ENCODE measurements around the gene ZNF786.
"Not testable (repeated sequence)": the region's sequence is repeated elsewhere in the genome, so short reads cannot be mapped to it uniquely, and the experiment has no call there.

ZNF786 gene

DNA sequence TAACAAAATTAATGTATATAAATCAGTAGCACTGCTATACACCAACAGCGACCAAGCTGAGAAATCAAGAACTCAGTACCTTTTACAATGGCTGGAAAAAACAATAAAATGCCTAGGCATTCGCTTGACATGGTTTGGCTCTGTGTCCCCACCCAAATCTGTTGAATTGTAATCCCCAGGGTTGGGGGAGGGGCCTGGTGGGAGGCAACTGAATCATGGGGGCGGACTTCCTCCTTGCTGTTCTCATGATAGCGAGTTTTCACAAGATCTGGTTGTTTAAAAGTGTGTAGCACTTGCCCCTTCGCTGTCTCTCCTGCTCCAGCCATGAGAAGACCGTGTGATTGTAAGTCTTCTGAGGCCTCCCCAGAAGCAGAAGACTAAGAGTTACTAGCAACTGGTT, 8.6 kb downstream of the ZNF786 start:
- no peak for DNase-seq

DNA sequence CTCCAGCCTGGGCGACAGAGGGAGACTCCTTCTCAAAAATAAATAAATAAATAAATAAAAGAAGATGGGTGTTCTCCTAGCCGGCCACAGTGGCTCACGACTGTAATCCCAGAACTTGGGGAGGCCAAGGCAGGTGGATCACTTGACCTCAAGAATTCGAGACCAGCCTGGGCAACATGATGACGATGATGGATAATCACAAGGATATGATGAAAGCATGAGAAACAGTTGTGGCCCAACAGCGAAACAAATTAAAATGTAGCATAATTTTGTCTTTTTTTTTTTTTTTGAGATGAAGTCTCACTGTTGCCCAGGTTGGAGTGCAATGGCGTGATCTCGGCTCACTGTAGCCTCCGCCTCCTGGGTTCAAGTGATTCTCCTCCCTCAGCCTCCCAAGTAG, 12.9 kb downstream of the ZNF786 start:
- no peak for DNase-seq

DNA sequence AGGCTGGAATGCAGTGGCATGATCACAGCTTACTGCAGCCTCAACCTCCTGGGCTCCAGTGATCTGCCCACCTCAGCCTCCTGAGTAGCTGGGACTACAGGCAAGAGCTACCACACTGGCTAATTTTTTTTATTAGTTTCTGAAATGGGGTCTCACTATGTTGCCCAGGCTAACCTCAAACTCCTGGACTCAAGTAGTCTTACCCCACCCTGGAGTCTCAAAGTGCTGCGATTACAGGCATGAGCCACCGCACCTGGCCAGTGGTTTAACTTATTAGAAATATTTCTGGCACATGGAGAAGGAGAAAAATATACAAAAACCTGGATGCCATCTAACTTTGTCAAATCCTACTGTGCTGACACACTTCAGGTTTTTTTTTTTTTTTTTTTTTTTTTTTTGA, 15.2 kb downstream of the ZNF786 start:
- DNase-seq, result no peak

DNA sequence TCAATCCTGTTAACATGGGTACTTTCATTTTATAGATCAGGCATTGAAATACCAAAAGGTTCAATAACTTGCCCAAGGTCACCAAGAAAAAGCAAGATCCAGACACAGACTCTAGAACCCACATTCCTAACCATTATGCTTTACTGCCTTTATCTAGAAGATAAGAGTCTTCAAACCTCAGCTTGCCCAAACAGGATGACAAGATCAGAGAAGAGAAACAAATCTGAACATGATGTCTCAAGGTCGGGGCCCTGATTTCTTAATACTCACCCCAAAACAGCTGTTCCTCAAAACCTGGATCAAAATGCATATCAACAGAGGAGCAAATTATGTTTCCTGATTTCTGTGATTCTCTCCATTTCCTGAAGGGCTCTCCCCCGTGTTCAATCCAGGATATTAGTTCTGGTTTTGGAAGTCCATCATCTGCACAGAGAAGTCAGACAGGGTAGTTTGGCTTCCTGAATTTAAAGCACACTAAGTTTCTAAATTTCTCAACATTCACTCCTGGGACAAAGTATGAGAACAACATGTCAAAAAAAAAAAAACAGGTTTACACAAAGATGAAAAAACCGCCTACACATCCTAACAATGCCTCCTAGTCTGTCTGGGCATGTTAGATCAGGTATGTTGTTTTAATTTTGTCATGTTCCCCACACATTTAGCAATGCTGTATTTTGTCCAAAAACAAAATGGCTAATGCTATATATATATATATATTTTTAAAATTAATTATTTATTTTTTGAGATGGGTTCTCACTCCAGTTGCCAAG, 16.2 kb downstream of the ZNF786 start:
- DNase-seq, result no peak

DNA sequence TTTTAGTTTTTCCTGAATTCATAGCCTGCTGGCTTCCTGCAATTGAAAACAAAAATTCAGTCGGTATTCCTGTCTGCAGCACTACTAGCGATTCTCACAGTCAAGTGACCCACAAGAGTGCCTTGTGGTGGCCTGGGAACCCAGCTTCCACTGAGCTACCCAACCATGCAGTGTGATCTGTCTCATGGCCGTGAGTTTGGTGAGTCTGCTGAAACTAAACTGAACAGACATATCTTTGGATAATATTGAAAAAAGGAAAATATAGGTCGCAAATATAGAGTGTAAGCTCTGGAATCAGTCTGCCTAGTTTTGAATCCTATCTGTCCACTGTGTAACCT, 18.1 kb downstream of the ZNF786 start:
- no peak for DNase-seq

DNA sequence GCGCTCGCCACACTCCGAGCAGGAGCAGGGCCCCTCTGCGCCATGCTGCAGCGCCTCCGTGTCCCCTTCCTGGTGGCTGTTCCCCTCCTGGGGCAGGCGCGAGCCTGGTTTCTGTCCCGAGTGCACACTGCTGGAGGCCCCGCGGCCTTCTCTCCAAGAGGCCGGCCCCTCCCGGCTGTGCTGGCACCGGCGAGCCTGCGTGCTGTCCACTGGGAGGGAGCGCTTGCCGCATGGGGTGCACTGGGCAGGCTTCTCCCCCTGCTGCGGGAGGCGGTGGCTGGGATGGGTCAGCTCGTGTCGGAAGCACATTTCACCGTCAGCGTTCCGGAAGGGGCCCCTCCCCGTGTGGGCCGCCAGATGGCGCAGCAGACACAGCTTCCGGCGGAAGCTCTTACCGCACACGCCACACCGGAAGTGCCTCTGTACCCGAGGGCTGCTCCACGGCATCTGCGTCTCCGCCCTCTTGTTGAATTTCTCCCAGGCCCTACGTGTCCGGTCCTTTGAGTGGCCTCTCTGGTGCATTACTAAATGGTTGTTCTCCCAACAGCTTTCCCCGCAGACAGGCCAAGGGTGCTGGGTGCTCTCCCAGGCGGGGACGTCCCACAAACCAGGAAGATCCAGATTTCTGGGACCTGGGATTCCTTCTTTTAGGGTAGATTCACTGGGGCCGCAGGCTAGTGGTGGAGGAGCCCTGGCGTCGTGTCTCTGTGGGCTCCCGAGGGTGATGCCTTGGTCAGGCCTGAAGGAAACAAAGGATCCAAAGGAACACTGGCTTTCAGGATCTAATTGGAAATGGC, 18.7 kb downstream of the ZNF786 start:
- no peak for DNase-seq

DNA sequence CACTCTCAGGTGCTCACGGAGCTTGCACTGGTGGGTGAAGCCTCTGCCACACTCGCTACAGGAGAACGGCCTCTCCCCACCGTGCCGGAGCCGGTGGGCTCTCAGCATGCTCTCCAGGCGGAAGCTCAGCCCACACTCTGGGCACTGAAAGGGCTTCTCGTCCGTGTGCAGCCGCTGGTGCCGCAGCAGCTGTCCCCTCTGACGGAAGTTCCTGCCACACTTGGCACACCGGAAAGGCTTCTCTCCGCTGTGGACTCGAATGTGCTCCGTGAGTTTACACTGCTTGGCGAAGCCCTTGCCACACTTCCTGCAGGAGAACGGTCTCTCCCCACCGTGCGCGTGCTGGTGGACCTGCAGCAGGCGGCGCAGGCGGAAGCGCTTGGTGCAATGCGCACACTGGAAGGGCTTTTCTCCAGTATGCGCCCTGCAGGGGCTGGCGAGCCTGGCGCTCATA, 19.3 kb downstream of the ZNF786 start:
- DNase-seq, result no peak

DNA sequence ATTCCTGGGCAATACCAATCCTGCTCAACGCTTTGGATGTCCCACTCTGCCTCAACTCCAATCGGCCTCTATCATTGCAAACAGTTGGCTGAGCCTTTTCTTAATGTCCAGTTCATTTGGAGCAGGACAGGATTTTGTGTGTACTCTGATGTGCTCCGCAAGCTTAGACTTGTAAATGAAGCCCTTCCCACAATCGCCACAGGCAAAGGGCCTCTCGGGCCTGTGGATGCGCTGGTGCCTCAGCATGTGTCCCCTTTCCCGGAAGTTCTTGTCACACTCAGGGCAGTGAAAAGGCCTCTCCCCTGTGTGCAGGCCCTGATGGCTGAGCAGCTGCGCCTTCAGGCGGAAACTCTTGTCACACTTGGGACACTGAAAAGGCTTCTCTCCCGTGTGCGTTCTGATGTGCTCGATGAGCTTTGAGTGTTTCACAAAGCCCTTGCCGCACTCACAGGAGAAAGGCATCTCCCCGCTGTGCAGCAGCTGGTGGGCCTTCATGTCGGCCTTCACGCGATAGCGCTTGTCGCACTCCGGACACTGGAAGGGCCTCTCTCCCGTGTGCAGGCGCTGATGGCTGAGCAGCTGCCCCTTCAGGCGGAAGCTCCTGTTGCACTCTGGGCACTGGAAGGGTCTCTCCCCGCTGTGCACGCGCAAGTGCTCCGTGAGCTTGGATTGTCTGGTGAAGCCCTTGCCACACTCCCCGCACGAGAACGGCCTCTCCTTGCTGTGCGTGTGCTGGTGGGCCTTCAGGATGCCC, 20.0 kb downstream of the ZNF786 start:
- DNase-seq, result no peak

DNA sequence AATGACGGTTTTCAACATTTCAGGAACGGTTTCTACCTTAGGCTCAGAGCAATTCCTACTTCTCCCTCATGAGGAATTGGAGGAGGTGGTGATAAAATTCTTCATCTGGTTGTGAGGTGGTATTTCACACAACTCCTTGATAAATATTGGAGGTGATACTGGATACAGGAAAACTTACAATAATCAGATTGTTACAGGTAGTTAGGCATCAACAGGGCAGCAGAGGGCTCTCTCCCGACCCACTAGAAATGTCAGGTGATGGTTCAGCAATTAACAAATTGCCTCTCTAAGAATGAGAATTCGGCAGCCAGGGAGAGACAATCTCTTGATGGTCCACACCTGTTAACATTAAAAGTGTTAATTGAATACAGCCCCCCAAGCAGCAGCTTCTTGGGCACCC, 22.6 kb downstream of the ZNF786 start:
- DNase-seq, result no peak

DNA sequence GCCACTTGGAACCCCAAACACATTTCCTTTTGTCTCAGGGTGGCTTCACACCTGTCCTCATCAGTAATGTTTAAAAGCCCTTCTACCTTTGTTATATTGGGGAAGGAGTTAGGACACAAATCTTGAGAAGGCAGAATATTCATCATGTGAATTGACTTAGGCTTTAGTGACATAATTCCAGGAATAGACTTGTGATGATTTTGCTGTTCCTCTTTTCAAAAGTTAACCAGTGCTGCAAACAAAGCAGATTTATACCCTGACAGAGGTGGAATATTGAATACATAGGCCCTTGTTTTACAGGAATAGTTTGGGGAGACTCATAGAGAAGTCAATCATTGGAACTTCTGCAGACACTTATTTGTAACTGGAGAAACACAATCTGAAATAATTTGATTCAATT, 27.0 kb downstream of the ZNF786 start:
- DNase-seq, result no peak

DNA sequence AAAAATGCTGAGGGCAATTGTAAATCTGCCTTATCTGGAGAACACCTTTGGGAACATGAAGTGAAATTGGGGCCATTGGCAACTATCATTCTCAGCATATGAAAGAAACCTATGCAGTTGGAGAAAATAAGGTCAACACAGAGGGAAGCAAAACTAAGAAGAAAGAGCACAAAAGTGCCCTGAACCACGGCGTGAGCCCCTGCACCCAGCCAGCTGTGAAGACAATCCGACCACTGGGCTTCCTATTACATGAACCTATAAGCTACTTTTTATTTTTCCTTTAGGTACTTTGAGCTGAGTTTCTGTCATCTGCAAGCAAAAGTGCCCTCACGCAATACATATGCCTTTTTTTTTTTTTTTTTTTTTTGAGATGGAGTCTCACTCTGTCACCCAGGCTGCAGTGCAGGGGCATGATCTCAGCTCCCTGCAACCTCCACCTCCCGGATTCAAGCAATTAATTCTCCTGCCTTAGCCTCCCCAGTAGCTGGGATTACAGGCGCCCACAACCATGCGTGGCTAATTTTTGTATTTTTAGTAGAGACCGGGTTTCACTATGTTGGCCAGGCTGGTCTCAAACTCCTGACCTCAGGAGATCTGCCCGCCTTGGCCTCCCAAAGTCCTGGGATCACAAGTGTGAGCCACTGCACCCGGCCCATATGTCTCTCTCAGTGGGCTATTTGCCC, 28.2 kb downstream of the ZNF786 start:
- not testable (repeated sequence) for DNase-seq

DNA sequence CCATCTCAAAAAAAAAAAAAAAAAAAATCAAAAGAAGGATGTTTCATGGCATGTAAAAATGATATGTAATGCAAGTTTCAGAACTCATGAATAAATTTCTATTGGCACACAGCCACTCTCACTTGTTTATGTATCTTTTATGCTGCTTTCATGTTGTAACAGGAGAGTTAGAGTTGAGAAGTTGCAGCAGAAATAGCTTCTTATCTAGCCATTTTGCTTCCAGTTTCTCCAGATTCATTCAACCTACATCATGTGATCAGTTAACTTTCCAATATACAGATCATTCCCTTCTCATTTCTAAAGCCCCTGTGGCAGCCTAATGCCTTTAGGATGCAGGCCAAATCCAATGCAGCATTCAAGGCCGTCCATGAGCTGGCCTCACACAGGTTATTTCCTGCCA, 30.4 kb downstream of the ZNF786 start:
- DNase-seq, result no peak

DNA sequence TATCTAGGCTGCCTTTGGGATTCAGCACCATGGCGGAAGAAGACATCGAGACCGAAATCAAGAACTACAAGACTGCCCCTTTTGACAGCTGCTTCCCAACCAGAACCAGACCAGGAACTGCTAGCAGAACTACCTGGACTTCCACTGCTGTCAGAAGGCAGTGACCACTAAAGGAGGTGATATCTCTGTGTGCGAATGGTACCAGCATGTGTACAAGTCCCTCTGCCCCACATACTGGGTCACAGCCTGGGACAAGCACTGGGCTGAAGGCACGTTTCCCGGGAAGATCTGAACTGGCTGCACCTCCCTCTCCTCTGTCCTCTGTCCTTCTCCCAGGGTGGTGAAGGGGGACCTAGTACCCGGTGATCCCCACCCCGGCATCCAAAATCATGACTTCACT, 36.6 kb downstream of the ZNF786 start:
- DNase-seq, result no peak

DNA sequence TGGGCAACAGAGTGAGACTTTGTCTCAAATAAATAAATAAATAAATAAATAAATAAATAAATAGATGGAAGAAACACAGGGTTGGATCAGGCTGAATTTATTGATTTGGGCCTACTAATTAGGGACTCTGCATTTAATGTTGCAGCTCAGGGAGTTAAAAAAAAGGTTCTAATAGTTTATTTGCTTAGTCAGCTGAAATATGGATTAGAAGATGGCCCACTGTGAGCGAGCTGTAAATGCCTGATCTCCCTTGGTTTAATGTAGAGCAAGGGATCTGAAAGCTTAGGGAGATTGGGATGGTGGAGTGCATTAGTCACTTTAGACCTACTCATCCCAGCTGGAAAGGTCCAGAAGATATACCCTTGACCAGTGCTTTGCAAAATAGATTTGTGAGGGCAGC, 37.1 kb downstream of the ZNF786 start:
- no peak for DNase-seq

DNA sequence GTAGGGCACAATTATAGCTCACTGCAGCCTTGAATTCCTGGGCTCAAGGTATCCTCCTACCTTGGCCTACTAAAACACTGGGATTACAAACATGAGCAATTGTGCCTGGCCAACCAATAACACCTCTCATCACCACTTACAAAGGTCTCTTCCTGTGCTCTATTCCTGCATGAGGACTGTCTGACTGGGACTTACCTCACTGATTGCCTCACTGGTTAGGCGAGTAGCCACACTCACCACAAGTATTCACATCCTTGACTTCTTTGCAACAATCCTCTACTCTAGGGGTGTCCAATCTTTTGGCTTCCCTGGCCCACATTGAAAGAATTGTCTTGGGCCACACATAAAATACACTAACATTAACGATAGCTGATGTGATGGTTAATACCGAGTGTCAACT, 39.6 kb downstream of the ZNF786 start:
- no peak for DNase-seq

DNA sequence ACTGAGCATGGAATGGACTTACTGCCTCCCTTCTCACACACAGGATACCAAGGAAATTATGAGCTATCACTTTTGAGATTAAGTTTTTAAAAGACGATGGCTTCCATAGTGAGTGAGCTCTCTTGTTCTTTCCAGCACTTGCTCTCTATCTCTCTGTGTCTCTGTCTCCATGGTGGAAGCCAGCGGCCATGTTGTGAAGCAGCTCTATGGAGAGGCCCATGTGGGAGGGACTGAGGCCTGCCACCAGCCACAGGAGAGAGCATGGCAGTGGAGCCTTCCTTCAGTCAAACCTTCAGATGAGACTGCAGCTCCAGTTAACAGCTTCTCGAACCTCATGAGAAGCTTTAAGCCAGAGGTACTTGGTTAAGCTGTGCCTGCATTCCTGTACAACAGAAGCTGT, 41.7 kb downstream of the ZNF786 start:
- no peak for DNase-seq

DNA sequence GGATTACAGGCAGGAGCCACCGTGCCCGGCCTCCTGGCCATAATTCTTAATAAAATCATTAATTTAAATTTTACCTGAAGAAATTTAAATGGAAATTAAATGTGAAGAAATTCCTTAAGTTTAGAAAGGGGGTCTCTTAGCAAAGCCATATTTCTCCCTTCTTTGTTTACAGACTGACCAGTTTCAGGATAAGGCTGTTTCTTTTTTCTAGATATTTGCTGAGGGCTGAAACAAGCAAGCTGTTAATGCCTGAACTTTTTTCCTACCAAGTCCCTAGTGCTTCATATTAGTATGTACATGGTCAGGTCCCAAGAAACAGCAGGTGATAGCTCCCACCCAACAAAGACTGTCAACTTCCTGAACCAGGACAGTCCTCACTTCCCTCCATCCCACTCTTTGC, 44.1 kb downstream of the ZNF786 start:
- no peak for DNase-seq

DNA sequence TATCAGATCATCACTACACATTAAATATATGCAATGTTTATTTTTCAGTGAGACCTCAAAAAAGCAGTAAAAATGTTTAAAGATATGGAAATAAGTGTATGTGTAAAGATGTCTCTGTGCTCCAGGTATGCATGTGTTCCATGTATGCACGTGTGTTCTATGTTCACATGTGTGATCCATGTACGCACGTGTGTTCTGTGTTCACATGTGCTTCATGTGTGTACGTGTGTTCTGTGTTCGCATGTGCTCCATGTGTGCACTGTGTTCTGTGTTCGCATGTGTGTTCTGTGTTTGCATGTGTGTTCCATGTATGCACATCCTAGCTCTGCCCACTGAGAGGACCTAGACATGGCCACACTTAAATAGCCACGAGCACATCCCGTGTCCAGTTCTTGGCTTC, 46.6 kb downstream of the ZNF786 start:
- DNase-seq, result no peak

DNA sequence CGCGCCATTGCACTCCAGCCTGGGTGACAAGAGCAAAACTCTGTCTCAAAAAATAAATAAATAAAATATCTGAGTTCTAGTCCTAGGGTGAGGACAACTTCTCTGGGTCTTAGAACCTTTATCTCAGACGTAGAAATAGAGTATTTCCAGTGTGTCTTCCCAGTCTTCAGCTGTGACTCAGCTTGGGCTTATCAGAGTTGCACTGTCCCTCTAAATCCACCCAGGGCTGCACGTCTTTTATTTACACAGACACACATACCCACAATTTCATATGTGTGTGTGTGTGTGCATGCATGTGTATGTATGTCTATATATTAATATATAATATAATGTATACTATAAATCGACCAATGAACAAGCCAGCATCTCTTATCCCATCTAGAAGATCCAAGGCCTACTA, 49.2 kb downstream of the ZNF786 start:
- no peak for DNase-seq

DNA sequence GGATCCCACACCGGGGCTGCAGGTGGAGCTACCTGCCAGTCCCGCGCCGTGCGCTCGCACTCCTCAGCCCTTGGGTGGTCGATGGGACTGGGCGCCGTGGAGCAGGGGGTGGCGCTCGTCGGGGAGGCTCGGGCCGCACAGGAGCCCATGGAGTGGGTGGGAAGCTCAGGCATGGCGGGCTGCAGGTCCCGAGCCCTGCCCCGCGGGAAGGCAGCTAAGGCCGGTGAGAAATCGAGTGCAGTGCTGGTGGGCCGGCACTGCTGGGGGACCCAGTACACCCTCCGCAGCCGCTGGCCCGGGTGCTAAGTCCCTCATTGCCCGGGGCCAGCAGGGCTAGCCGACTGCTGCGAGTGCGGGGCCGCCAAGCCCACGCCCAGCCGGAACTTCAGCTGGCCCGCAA, 51.9 kb downstream of the ZNF786 start:
- DNase-seq, result not testable (repeated sequence)

DNA sequence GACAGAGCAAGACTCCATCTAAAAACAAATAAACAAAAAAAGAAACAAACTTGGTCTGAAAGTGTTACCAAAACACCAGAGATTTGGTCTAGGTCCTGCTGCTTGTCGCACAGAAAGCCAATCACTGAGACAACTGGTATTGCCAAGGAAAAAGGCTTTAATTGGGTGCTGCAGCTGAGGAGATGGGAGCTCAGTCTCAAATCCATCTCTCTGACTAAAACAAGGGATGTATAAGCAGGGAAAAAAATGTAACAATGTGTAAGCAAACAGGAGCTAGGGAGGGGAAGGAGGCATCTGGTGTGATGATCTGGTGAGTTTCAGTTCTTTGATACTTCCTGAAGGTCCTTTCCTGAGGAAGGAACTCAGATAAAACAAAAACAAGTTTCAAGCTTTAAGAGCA, 53.8 kb downstream of the ZNF786 start:
- no peak for DNase-seq

DNA sequence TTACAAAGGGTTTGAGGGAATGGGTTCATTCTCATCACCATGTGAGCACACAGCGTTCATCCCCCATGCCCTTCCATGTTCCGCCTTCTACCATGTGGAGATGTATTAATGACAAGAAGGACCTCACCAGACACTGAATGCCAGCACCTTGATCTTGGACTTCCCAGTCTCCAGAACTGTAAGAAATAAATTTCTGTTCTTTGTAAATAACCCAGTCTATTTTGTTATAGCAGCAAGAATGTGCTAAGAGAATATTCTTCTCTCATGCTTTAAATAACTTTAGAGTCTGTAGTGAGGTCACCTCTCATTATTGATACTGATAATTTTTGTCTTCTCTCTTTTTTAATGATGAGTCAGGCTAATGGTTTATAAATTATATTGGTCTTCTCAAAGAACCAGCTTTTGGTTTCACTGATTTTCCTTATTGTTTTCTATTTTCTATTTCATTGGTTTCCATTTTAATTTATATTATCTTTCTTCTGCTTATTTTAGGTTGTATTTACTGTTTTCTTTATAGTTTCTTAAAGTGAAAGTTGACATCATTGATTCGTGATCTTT, 59.1 kb downstream of the ZNF786 start:
- no peak for DNase-seq

DNA sequence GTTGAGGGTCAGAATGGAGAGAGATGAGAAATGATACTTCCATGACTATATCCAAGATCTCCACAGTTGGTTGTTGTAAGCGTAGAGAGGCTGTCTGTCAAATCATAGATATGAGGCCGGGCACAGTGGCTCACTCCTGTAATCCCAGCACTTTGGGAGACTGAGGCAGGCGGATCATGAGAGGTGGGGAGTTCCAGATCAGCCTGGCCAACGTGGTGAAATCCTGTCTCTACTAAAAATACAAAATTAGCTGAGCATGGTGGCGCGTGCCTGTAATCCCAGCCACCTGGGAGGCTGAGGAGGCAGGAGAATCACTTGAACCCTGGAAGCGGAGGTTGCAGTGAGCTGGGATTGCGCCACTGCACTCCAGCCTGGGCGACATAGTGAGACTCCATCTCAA, 60.1 kb downstream of the ZNF786 start:
- not testable (repeated sequence) for DNase-seq

Data from NCI-H2107 (cell line).